HepG2 (cell line): ENCODE results near the gene DPP3. TPM values are rescaled to one million over a fixed set of nuclear protein-coding genes. Genes with fewer than 3 reads are reported as not detected.

Experiments used
- ATAC-seq: fragments of 200-7000 bp; cut with Tn5 transposase; 3 replicates; pipeline ENCODE4 v1.9.1; 2020; ENCODE audit warnings: mild to moderate bottlenecking, moderate library complexity
- BruUV-seq: library from RNA; stranded (reverse); fragments of 400-500 nt; replicated peaks from 2 replicates; lab custom pipeline; 2021; lab: Mats Ljungman, UMichigan
- CTCF ChIA-PET: fragments of 300-600 bp; formaldehyde crosslinking; extraction: SDS; loops from one replicate; lab custom pipeline; 2021; ENCODE audit warnings: low total read pairs, inconsistent platforms, low intra/inter-chr PET ratio; lab: Yijun Ruan, JAX
- POLR2A ChIA-PET: fragments of 350-600 bp; sonication (Branson Sonifier 250); formaldehyde crosslinking; loops from one replicate; lab custom pipeline; 2020; ENCODE audit warnings: antibody characterized with exemption, inconsistent platforms; lab: Yijun Ruan, JAX
- DNase-seq: peaks from one replicate; pipeline ENCODE4 v3.0.0-alpha.2; 2015; ENCODE audit warnings: low spot score
- FAIRE-seq: peaks from 3 replicates; lab custom pipeline; 2011; peaks lifted over from hg19 to GRCh38; lab: Jason Lieb, UNC
- H2AFZ ChIP-seq: one replicate; pipeline ENCODE4 v1.6.1; 2011; ENCODE audit warnings: low read length, inconsistent platforms
- H3K27ac ChIP-seq: fragments of 300-600 bp; 3 replicates; pipeline ENCODE4 v1.8.0; 2011; ENCODE audit warnings: mixed run types, mild to moderate bottlenecking, mixed read lengths, low read length, inconsistent platforms; ENCODE audit not compliant: insufficient read depth; ENCODE audit errors: extremely low read length
- H3K27me3 ChIP-seq, 2 experiments: fragments of 200-600 bp in 1 of 2; 2 replicates in 1 of 2; 3 replicates in 1 of 2; pipeline versions ENCODE4 v1.6.0 to v1.8.0; 2011; ENCODE audit warnings: low read length in 2 of 2, mild to moderate bottlenecking in 2 of 2, moderate library complexity in 2 of 2, inconsistent platforms in 1 of 2; ENCODE audit not compliant: insufficient read depth in 2 of 2, control insufficient read depth in 1 of 2
- H3K36me3 ChIP-seq, 2 experiments: fragments of 200-600 bp in 1 of 2; replicated peaks in 1 of 2; 2 replicates in 1 of 2; 3 replicates in 1 of 2; pipeline versions ENCODE4 v1.5.1 to v1.8.0; 2011; ENCODE audit warnings: low read length in 2 of 2, inconsistent platforms in 1 of 2; ENCODE audit not compliant: insufficient read depth in 2 of 2, control insufficient read depth in 1 of 2
- H3K4me1 ChIP-seq: 2 replicates; pipeline ENCODE4 v1.5.1; 2012; ENCODE audit warnings: low read length, inconsistent platforms; ENCODE audit not compliant: insufficient read depth
- H3K4me2 ChIP-seq: 2 replicates; pipeline ENCODE4 v1.6.0; 2011; ENCODE audit warnings: low read depth, low read length, inconsistent platforms
- H3K4me3 ChIP-seq, 3 experiments: fragments of 200-600 bp in 1 of 3; sonication (generic), shearing (Covaris generic) in 1 of 3; replicated peaks in 1 of 3; 2 replicates each; pipeline ENCODE4 v1.5.1; 2011 to 2016; ENCODE audit warnings: low read length in 3 of 3, inconsistent platforms in 2 of 3, low read depth in 2 of 3, mild to moderate bottlenecking in 2 of 3, control low read depth in 1 of 3, mixed read lengths in 1 of 3; ENCODE audit not compliant: insufficient read depth in 1 of 3
- H3K79me2 ChIP-seq: one replicate; pipeline ENCODE4 v1.6.1; 2011; ENCODE audit warnings: low read length, inconsistent platforms; ENCODE audit not compliant: insufficient read depth
- H3K9ac ChIP-seq: 2 replicates; pipeline ENCODE4 v1.6.0; 2011; ENCODE audit warnings: mild to moderate bottlenecking, low read depth, low read length, inconsistent platforms; ENCODE audit not compliant: insufficient read depth
- H3K9me3 ChIP-seq: 2 replicates; pipeline ENCODE4 v1.5.1; 2012; ENCODE audit warnings: mild to moderate bottlenecking, low read length
- H4K20me1 ChIP-seq: 2 replicates; pipeline ENCODE4 v1.6.0; 2011; ENCODE audit warnings: inconsistent platforms, mild to moderate bottlenecking, low read length, moderate library complexity; ENCODE audit not compliant: insufficient read depth
- FOXJ3 ChIP-seq: sonication (generic); formaldehyde crosslinking; IDR thresholded peaks from 2 replicates; pipeline ENCODE4 v1.4.0; 2020; ENCODE audit warnings: missing genetic modification reagents, mild to moderate bottlenecking, borderline replicate concordance
- GMEB1 ChIP-seq: sonication (generic); formaldehyde crosslinking; IDR thresholded peaks from 2 replicates; pipeline ENCODE4 v1.5.1; 2020; ENCODE audit warnings: missing genetic modification reagents, mild to moderate bottlenecking, borderline replicate concordance
- HOXD1 ChIP-seq: sonication (generic); formaldehyde crosslinking; IDR thresholded peaks from 2 replicates; pipeline ENCODE4 v1.5.0; 2020; ENCODE audit warnings: missing genetic modification reagents
- NR2F1 ChIP-seq, 2 experiments: fragments of 450-650 bp in 1 of 2; formaldehyde crosslinking in 1 of 2; IDR thresholded peaks; 2 replicates each; pipeline versions ENCODE4 v1.5.0 to v1.6.1; 2016 to 2020; ENCODE audit warnings: mild to moderate bottlenecking in 1 of 2, missing compliant biosample characterization in 1 of 2, missing genetic modification reagents in 1 of 2, moderate library complexity in 1 of 2
- PAX8 ChIP-seq: sonication (generic); formaldehyde crosslinking; IDR thresholded peaks from 2 replicates; pipeline ENCODE4 v1.8.0; 2022; ENCODE audit warnings: mild to moderate bottlenecking, missing genetic modification reagents, borderline replicate concordance
- SOX6 ChIP-seq, 2 experiments: fragments of 450-650 bp in 1 of 2; sonication (generic) in 1 of 2; formaldehyde crosslinking in 1 of 2; IDR thresholded peaks; 2 replicates each; pipeline versions ENCODE4 v1.4.0 to v1.6.1; 2017 to 2020; ENCODE audit warnings: antibody characterized with exemption in 1 of 2, mild to moderate bottlenecking in 1 of 2, missing genetic modification reagents in 1 of 2
- SRF ChIP-seq: IDR thresholded peaks from 2 replicates; pipeline ENCODE4 v1.6.1; 2011; ENCODE audit warnings: mild to moderate bottlenecking, low read depth, low read length, moderate library complexity
- SRSF9 ChIP-seq: fragments of 200-400 bp; formaldehyde crosslinking; IDR thresholded peaks from 2 replicates; pipeline ENCODE4 v1.6.1; 2018; ENCODE audit warnings: borderline replicate concordance, mild to moderate bottlenecking, low read depth, low read length; ENCODE audit not compliant: insufficient read depth, poor library complexity, severe bottlenecking
- WIZ ChIP-seq: sonication (generic); formaldehyde crosslinking; IDR thresholded peaks from 2 replicates; pipeline ENCODE4 v1.5.1; 2020; ENCODE audit warnings: mild to moderate bottlenecking, missing genetic modification reagents
- ZNF589 ChIP-seq: sonication (generic); formaldehyde crosslinking; conservative IDR thresholded peaks from 2 replicates; pipeline ENCODE4 v1.8.0; 2022; ENCODE audit warnings: mild to moderate bottlenecking, moderate library complexity, missing genetic modification reagents
- ZNF619 ChIP-seq: sonication (generic); formaldehyde crosslinking; IDR thresholded peaks from 2 replicates; pipeline ENCODE4 v1.4.0; 2020; ENCODE audit warnings: mild to moderate bottlenecking, missing genetic modification reagents
- ZNF709 ChIP-seq: sonication (generic); formaldehyde crosslinking; IDR thresholded peaks from 2 replicates; pipeline ENCODE4 v1.5.0; 2020; ENCODE audit warnings: mild to moderate bottlenecking, missing genetic modification reagents
- ZNF746 ChIP-seq: sonication (generic); formaldehyde crosslinking; IDR thresholded peaks from 2 replicates; pipeline ENCODE4 v1.8.0; 2022; ENCODE audit warnings: mild to moderate bottlenecking, missing genetic modification reagents
- ZNF83 ChIP-seq: sonication (generic); formaldehyde crosslinking; IDR thresholded peaks from 2 replicates; pipeline ENCODE4 v1.4.0; 2020; ENCODE audit warnings: missing genetic modification reagents, mild to moderate bottlenecking, borderline replicate concordance
- ZSCAN9 ChIP-seq: IDR thresholded peaks from 2 replicates; pipeline ENCODE4 v1.6.1; 2016; ENCODE audit warnings: borderline replicate concordance
- WGBS: methylation state at CpG from one replicate; pipeline ENCODE4 v1.1.6; 2017; ENCODE audit warnings: low lambda C conversion rate; 5-methylcytosine and 5-hydroxymethylcytosine counted together
- in situ Hi-C: cut with HindIII; loops from 2 replicates; pipeline ENCODE4 v1.10.0; 2017; ENCODE audit warnings: low pct_unique_long_range_greater_than_20kb; ENCODE audit not compliant: extremely low pct_ligation_motif_present
- intact Hi-C: fragments of 100-400 bp; cut with micrococcal nuclease; formaldehyde crosslinking; loops from one replicate; pipeline ENCODE4 v1.10.0; 2022; ENCODE audit not compliant: unreplicated experiment
- polyA plus RNA-seq, 8 experiments: library from polyadenylated mRNA; depleted of rRNA in 3 of 8; stranded (reverse) in 7 of 8; unstranded in 1 of 8; fragments of >200 nt; fragmentation: Illumina TruSeq in 4 of 8; extraction: Trizol in 4 of 8; gene quantifications; 2 replicates each; pipeline versions ENCODE4 v1.2.1 to v1.2.3, GENCODE V29; 2011 to 2016; ENCODE audit warnings: low read depth in 4 of 8, missing spikeins in 1 of 8, mixed read lengths in 1 of 8; ENCODE audit not compliant: insufficient read depth in 1 of 8
- total RNA-seq, 5 experiments: library from RNA; depleted of rRNA; stranded (reverse); fragments of >200 nt; fragmentation: Illumina TruSeq; extraction: Trizol; gene quantifications; 2 replicates each; pipeline ENCODE4 v1.2.3, GENCODE V29; 2016; ENCODE audit warnings: low read depth in 1 of 5
- TF ChIP-seq, protein P1 (sequence below): sonication (generic); formaldehyde crosslinking; conservative IDR thresholded peaks from 2 replicates; pipeline ENCODE4 v1.4.0; 2020; ENCODE audit warnings: missing genetic modification reagents
- TF ChIP-seq, protein P2 (sequence below): sonication (generic); formaldehyde crosslinking; IDR thresholded peaks from 2 replicates; pipeline ENCODE4 v1.4.0; 2020; ENCODE audit warnings: mild to moderate bottlenecking, low read depth, missing genetic modification reagents

The DPP3 gene
- total and polyA plus RNA-seq, 2 of the 13 experiments (the other 11 are each of a cell fraction or from before 2014, with no cell fraction given), result 38.4 to 59.8 TPM

- Histone ChIP-seq H4K20me1 (no peaks in the 10 kb centered on the region), H3K4me2 (no peak overlapping the region), H3K79me2 (no peaks in the 10 kb centered on the region), H3K9me3 (no peaks in the 10 kb centered on the region), H2AFZ (no peak overlapping the region), H3K4me1 (peaks cover 47% of the 10 kb centered on the region), H3K27me3 (peaks cover 2 to 11% of the 10 kb centered on the region in 2 experiments; a peak in 4 of 5 replicates), H3K36me3 (no peaks in the 10 kb centered on the region), H3K27ac (no peak overlapping the region), H3K4me3 (no peak overlapping the region), H3K9ac (no peak overlapping the region)
- FAIRE-seq (no peak), DNase-seq (no peak), ATAC-seq (no peak)
- ChIA-PET CTCF (no interaction called here), POLR2A (interaction anchor here (1.2 kb wide), 1 partner anchor 129 kb away, joined by 3 read pairs; no protein-coding TSS in a partner anchor)
- in situ Hi-C loops (no loop called here), intact Hi-C loops (no loop called here)
- 24% methylated on average over 16 of the region's 16 CpGs for WGBS
- BruUV-seq, result no TSS peak
- no peak for TF ChIP-seq ZNF709 (CRISPR knock-in tag)
- TF ChIP-seq GMEB1 (CRISPR knock-in tag), result no peak
- TF ChIP-seq FOXJ3, result no peak
- TF ChIP-seq ZSCAN9 (CRISPR knock-in tag), result no peak
- no peak for TF ChIP-seq ZNF83 (CRISPR knock-in tag)
- no peak for TF ChIP-seq SRF
- TF ChIP-seq, protein P1, sequence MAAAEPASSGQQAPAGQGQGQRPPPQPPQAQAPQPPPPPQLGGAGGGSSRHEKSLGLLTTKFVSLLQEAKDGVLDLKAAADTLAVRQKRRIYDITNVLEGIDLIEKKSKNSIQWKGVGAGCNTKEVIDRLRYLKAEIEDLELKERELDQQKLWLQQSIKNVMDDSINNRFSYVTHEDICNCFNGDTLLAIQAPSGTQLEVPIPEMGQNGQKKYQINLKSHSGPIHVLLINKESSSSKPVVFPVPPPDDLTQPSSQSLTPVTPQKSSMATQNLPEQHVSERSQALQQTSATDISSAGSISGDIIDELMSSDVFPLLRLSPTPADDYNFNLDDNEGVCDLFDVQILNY (CRISPR knock-in tag), result no peak
- TF ChIP-seq SRSF9, result no peak
- TF ChIP-seq, protein P2, sequence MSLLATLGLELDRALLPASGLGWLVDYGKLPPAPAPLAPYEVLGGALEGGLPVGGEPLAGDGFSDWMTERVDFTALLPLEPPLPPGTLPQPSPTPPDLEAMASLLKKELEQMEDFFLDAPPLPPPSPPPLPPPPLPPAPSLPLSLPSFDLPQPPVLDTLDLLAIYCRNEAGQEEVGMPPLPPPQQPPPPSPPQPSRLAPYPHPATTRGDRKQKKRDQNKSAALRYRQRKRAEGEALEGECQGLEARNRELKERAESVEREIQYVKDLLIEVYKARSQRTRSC (CRISPR knock-in tag), result no peak
- TF ChIP-seq WIZ (CRISPR knock-in tag), result no peak
- TF ChIP-seq SOX6 (IDR thresholded peaks at IDR 0.05), result no peak
- no peak for TF ChIP-seq SOX6 (CRISPR knock-in tag; IDR thresholded peaks at IDR 0.05)
- no peak for TF ChIP-seq PAX8 (CRISPR knock-in tag)
- TF ChIP-seq NR2F1 (CRISPR knock-in tag; IDR thresholded peaks at IDR 0.05), result no peak
- no peak for TF ChIP-seq HOXD1 (CRISPR knock-in tag)
- no peak for TF ChIP-seq ZNF746 (CRISPR knock-in tag)
- TF ChIP-seq ZNF589 (CRISPR knock-in tag), result no peak
- no peak for TF ChIP-seq ZNF619 (CRISPR knock-in tag)
These were observed 68.8 kb downstream of the DPP3 start for GRCh38 chr11:66548774-66549630.
